GM23338 (cell line): ENCODE measurements around the gene FOXK2. TPM values are rescaled to one million over a fixed set of nuclear protein-coding genes. Genes with fewer than 3 reads are reported as not detected.

ENCODE experiments used
- ATAC-seq: fragments of 200-7000 bp; cut with Tn5 transposase; 3 replicates; pipeline ENCODE4 v1.9.1; 2020
- DNase-seq: peaks from one replicate; pipeline ENCODE4 v3.0.0-alpha.2; 2015; ENCODE audit warnings: low spot score
- H2AFZ ChIP-seq: fragments of 200-600 bp; sonication (generic); 2 replicates; pipeline ENCODE4 v1.8.0; 2016; ENCODE audit warnings: antibody characterized with exemption, mild to moderate bottlenecking, moderate library complexity
- H3F3A ChIP-seq: fragments of 200-600 bp; sonication (generic); replicated peaks from 2 replicates; pipeline ENCODE4 v1.8.0; 2017; ENCODE audit warnings: antibody characterized with exemption, mixed run types, low read depth
- H3K27ac ChIP-seq: fragments of 200-600 bp; sonication (generic); 2 replicates; pipeline ENCODE4 v1.6.1; 2016; ENCODE audit warnings: low read depth
- H3K27me3 ChIP-seq: fragments of 200-600 bp; sonication (generic); 2 replicates; pipeline ENCODE4 v1.8.0; 2016; ENCODE audit warnings: mild to moderate bottlenecking, mixed run types, moderate library complexity; ENCODE audit not compliant: insufficient read depth
- H3K36me3 ChIP-seq: fragments of 200-600 bp; sonication (generic); 2 replicates; pipeline ENCODE4 v1.8.0; 2016; ENCODE audit warnings: mild to moderate bottlenecking; ENCODE audit not compliant: insufficient read depth
- H3K4me1 ChIP-seq: fragments of 200-600 bp; sonication (generic); 2 replicates; pipeline ENCODE4 v1.8.0; 2016; ENCODE audit warnings: mild to moderate bottlenecking, moderate library complexity; ENCODE audit not compliant: insufficient read depth
- H3K4me2 ChIP-seq: fragments of 200-600 bp; sonication (generic); 2 replicates; pipeline ENCODE4 v1.7.1; 2017; ENCODE audit warnings: mixed run types
- H3K4me3 ChIP-seq: fragments of 200-600 bp; sonication (generic); 2 replicates; pipeline ENCODE4 v1.6.1; 2016; ENCODE audit warnings: mixed run types
- H3K79me2 ChIP-seq: fragments of 200-600 bp; sonication (generic); replicated peaks from 2 replicates; pipeline ENCODE4 v1.8.0; 2017; ENCODE audit warnings: mild to moderate bottlenecking; ENCODE audit not compliant: insufficient read depth
- H3K9me2 ChIP-seq: fragments of 200-600 bp; sonication (generic); 2 replicates; pipeline ENCODE4 v1.8.0; 2017; ENCODE audit not compliant: insufficient read depth
- H4K20me1 ChIP-seq: fragments of 200-600 bp; sonication (generic); replicated peaks from 2 replicates; pipeline ENCODE4 v1.8.0; 2017; ENCODE audit warnings: mild to moderate bottlenecking; ENCODE audit not compliant: insufficient read depth
- H3K27ac Mint-ChIP-seq: 2 replicates; pipeline ENCODE4 v1.8.0; 2020; ENCODE audit warnings: inconsistent platforms, mild to moderate bottlenecking, moderate library complexity, mixed read lengths
- H3K27me3 Mint-ChIP-seq: 3 replicates; pipeline ENCODE4 v1.8.0; 2022; ENCODE audit warnings: low read depth, mild to moderate bottlenecking, moderate library complexity, mixed read lengths, inconsistent platforms; ENCODE audit not compliant: insufficient read depth, poor library complexity
- H3K36me3 Mint-ChIP-seq: 3 replicates; pipeline ENCODE4 v1.8.0; 2021; ENCODE audit warnings: low read depth, mild to moderate bottlenecking, inconsistent platforms, moderate library complexity, mixed read lengths
- H3K4me1 Mint-ChIP-seq: 3 replicates; pipeline ENCODE4 v1.8.0; 2020; ENCODE audit warnings: mild to moderate bottlenecking, inconsistent platforms, mixed read lengths
- H3K4me3 Mint-ChIP-seq: 3 replicates; pipeline ENCODE4 v1.8.0; 2021; ENCODE audit warnings: moderate library complexity, mild to moderate bottlenecking, inconsistent platforms, mixed read lengths
- H3K9me3 Mint-ChIP-seq: 3 replicates; pipeline ENCODE4 v1.8.0; 2020; ENCODE audit warnings: moderate library complexity, mild to moderate bottlenecking, inconsistent platforms, mixed read lengths
- CREB1 ChIP-seq: fragments of 250-450 bp; sonication (Bioruptor Pico); IDR thresholded peaks from 2 replicates; pipeline ENCODE4 v1.5.0; 2020; ENCODE audit warnings: low read depth, mild to moderate bottlenecking, moderate library complexity
- EZH2 ChIP-seq: fragments of 200-600 bp; sonication (generic); IDR thresholded peaks from one replicate; pipeline ENCODE4 v1.8.0; 2017; ENCODE audit warnings: antibody characterized with exemption, mild to moderate bottlenecking, low read depth; ENCODE audit not compliant: unreplicated experiment
- JUNB ChIP-seq: IDR thresholded peaks from one replicate; pipeline ENCODE4 v1.6.1; 2016; ENCODE audit warnings: antibody characterized with exemption; ENCODE audit not compliant: unreplicated experiment
- NANOG ChIP-seq: IDR thresholded peaks from 2 replicates; pipeline ENCODE4 v1.6.1; 2016; ENCODE audit warnings: antibody characterized with exemption, borderline replicate concordance
- STAT1 ChIP-seq: IDR thresholded peaks from one replicate; pipeline ENCODE4 v1.6.1; 2016; ENCODE audit warnings: antibody characterized with exemption; ENCODE audit not compliant: unreplicated experiment
- ZNF114 ChIP-seq: fragments of 250-450 bp; sonication (Bioruptor Pico); IDR thresholded peaks from 2 replicates; pipeline ENCODE4 v1.5.0; 2020; ENCODE audit warnings: mild to moderate bottlenecking, moderate library complexity
- ZNF331 ChIP-seq: fragments of 250-450 bp; sonication (Bioruptor Pico); IDR thresholded peaks from 2 replicates; pipeline ENCODE4 v1.5.0; 2020; ENCODE audit warnings: low read depth, mild to moderate bottlenecking, moderate library complexity
- ZNF462 ChIP-seq: fragments of 250-450 bp; sonication (Bioruptor Pico); IDR thresholded peaks from 2 replicates; pipeline ENCODE4 v1.5.0; 2020; ENCODE audit warnings: mild to moderate bottlenecking, moderate library complexity
- polyA plus RNA-seq: library from polyadenylated mRNA; unstranded; fragments of >200 nt; fragmentation: Nextera tagmentation; extraction: Ambion mirVana; gene quantifications from 2 replicates; pipeline ENCODE4 v1.2.1, GENCODE V29; 2016
- total RNA-seq: library from RNA; depleted of rRNA; stranded (reverse); fragments of >200 nt; shearing (Covaris generic); gene quantifications from 2 replicates; pipeline ENCODE4 v1.2.3, GENCODE V29; 2014
- TF ChIP-seq, protein P1 (sequence below): IDR thresholded peaks from one replicate; pipeline ENCODE4 v1.6.1; 2018; ENCODE audit warnings: antibody characterized with exemption; ENCODE audit not compliant: unreplicated experiment
- TF ChIP-seq, protein P2 (sequence below): IDR thresholded peaks from 2 replicates; pipeline ENCODE4 v1.6.1; 2016; ENCODE audit warnings: antibody characterized with exemption

Gene FOXK2
- total and polyA plus RNA-seq, 2 experiments from 2014 or later = 12.3 to 66.0 TPM

- H3K4me1 ChIP-seq = peaks cover 17% of the 10 kb centered on the region
- H3K9me2 ChIP-seq = no peaks in the 10 kb centered on the region
- TF ChIP-seq CREB1 (CRISPR knock-in tag) (no peak), EZH2 (no peak), NANOG (no peak), ZNF114 (CRISPR knock-in tag) (no peak), STAT1 (no peak), JUNB (no peak), ZNF331 (CRISPR knock-in tag) (no peak), ZNF462 (no peak)
- TF ChIP-seq, protein P1, sequence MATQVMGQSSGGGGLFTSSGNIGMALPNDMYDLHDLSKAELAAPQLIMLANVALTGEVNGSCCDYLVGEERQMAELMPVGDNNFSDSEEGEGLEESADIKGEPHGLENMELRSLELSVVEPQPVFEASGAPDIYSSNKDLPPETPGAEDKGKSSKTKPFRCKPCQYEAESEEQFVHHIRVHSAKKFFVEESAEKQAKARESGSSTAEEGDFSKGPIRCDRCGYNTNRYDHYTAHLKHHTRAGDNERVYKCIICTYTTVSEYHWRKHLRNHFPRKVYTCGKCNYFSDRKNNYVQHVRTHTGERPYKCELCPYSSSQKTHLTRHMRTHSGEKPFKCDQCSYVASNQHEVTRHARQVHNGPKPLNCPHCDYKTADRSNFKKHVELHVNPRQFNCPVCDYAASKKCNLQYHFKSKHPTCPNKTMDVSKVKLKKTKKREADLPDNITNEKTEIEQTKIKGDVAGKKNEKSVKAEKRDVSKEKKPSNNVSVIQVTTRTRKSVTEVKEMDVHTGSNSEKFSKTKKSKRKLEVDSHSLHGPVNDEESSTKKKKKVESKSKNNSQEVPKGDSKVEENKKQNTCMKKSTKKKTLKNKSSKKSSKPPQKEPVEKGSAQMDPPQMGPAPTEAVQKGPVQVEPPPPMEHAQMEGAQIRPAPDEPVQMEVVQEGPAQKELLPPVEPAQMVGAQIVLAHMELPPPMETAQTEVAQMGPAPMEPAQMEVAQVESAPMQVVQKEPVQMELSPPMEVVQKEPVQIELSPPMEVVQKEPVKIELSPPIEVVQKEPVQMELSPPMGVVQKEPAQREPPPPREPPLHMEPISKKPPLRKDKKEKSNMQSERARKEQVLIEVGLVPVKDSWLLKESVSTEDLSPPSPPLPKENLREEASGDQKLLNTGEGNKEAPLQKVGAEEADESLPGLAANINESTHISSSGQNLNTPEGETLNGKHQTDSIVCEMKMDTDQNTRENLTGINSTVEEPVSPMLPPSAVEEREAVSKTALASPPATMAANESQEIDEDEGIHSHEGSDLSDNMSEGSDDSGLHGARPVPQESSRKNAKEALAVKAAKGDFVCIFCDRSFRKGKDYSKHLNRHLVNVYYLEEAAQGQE = no peak
- TF ChIP-seq, protein P2, sequence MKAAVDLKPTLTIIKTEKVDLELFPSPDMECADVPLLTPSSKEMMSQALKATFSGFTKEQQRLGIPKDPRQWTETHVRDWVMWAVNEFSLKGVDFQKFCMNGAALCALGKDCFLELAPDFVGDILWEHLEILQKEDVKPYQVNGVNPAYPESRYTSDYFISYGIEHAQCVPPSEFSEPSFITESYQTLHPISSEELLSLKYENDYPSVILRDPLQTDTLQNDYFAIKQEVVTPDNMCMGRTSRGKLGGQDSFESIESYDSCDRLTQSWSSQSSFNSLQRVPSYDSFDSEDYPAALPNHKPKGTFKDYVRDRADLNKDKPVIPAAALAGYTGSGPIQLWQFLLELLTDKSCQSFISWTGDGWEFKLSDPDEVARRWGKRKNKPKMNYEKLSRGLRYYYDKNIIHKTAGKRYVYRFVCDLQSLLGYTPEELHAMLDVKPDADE = no peak
- H3K27ac Mint-ChIP-seq = no peak overlapping the region
- H3K27me3 Mint-ChIP-seq = peaks cover 33% of the 10 kb centered on the region
- no peaks in the 10 kb centered on the region for H4K20me1 ChIP-seq
- H3K79me2 ChIP-seq = no peaks in the 10 kb centered on the region
- peaks cover 13% of the 10 kb centered on the region; the same call in 2 of the 3 replicates for H3K36me3 Mint-ChIP-seq
- no peak for DNase-seq
- H3K9me3 Mint-ChIP-seq = peaks cover 6% of the 10 kb centered on the region; the same call in 2 of the 3 replicates
- ATAC-seq = no peak
- H3K36me3 ChIP-seq = no peaks in the 10 kb centered on the region
- no peak overlapping the region for H3K4me2 ChIP-seq
- H3K27ac ChIP-seq = no peak overlapping the region
- H2AFZ ChIP-seq = no peak overlapping the region
- H3F3A ChIP-seq = peaks cover 20% of the 10 kb centered on the region
- H3K27me3 ChIP-seq = peaks cover 13% of the 10 kb centered on the region
- H3K4me1 Mint-ChIP-seq = peaks cover 5% of the 10 kb centered on the region; the same call in 2 of the 3 replicates
- no peak overlapping the region for H3K4me3 ChIP-seq
- H3K4me3 Mint-ChIP-seq = no peak overlapping the region
These were observed 26.8 kb upstream of the FOXK2 start for GRCh38 chr17:82492643-82493225.
